HK-2 (cell line): ENCODE data around the gene PDIA4.
"Not testable (repeated sequence)": the region's sequence is repeated elsewhere in the genome, so short reads cannot be mapped to it uniquely, and the experiment has no call there.

Source experiments
- DNase-seq: peaks from one replicate; pipeline ENCODE4 v3.0.0-alpha.2; 2018; ENCODE audit not compliant: unreplicated experiment

Gene PDIA4

GRCh38 chr7:149028346-149029109, at the start of gene PDIA4:
TSS of gene PDIA4 (minus strand) at chr7:149028505. CDS start at chr7:149028408, 97 bp downstream.
- DNase-seq: peak; percentile 100

DNA sequence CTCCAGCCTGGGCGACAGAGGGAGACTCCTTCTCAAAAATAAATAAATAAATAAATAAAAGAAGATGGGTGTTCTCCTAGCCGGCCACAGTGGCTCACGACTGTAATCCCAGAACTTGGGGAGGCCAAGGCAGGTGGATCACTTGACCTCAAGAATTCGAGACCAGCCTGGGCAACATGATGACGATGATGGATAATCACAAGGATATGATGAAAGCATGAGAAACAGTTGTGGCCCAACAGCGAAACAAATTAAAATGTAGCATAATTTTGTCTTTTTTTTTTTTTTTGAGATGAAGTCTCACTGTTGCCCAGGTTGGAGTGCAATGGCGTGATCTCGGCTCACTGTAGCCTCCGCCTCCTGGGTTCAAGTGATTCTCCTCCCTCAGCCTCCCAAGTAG, 49.3 kb upstream of the PDIA4 start:
- DNase-seq: no peak

GRCh38 chr7:149075286-149075685, 47.0 kb upstream of the PDIA4 start:
- DNase-seq: no peak

DNA sequence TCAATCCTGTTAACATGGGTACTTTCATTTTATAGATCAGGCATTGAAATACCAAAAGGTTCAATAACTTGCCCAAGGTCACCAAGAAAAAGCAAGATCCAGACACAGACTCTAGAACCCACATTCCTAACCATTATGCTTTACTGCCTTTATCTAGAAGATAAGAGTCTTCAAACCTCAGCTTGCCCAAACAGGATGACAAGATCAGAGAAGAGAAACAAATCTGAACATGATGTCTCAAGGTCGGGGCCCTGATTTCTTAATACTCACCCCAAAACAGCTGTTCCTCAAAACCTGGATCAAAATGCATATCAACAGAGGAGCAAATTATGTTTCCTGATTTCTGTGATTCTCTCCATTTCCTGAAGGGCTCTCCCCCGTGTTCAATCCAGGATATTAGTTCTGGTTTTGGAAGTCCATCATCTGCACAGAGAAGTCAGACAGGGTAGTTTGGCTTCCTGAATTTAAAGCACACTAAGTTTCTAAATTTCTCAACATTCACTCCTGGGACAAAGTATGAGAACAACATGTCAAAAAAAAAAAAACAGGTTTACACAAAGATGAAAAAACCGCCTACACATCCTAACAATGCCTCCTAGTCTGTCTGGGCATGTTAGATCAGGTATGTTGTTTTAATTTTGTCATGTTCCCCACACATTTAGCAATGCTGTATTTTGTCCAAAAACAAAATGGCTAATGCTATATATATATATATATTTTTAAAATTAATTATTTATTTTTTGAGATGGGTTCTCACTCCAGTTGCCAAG, 46.0 kb upstream of the PDIA4 start:
- no peak for DNase-seq

DNA sequence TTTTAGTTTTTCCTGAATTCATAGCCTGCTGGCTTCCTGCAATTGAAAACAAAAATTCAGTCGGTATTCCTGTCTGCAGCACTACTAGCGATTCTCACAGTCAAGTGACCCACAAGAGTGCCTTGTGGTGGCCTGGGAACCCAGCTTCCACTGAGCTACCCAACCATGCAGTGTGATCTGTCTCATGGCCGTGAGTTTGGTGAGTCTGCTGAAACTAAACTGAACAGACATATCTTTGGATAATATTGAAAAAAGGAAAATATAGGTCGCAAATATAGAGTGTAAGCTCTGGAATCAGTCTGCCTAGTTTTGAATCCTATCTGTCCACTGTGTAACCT, 44.1 kb upstream of the PDIA4 start:
- no peak for DNase-seq

DNA sequence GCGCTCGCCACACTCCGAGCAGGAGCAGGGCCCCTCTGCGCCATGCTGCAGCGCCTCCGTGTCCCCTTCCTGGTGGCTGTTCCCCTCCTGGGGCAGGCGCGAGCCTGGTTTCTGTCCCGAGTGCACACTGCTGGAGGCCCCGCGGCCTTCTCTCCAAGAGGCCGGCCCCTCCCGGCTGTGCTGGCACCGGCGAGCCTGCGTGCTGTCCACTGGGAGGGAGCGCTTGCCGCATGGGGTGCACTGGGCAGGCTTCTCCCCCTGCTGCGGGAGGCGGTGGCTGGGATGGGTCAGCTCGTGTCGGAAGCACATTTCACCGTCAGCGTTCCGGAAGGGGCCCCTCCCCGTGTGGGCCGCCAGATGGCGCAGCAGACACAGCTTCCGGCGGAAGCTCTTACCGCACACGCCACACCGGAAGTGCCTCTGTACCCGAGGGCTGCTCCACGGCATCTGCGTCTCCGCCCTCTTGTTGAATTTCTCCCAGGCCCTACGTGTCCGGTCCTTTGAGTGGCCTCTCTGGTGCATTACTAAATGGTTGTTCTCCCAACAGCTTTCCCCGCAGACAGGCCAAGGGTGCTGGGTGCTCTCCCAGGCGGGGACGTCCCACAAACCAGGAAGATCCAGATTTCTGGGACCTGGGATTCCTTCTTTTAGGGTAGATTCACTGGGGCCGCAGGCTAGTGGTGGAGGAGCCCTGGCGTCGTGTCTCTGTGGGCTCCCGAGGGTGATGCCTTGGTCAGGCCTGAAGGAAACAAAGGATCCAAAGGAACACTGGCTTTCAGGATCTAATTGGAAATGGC, 43.5 kb upstream of the PDIA4 start:
- no peak for DNase-seq

- DNase-seq: no peak
Measured at GRCh38 chr7:149071182-149071635, 42.9 kb upstream of the PDIA4 start.

DNA sequence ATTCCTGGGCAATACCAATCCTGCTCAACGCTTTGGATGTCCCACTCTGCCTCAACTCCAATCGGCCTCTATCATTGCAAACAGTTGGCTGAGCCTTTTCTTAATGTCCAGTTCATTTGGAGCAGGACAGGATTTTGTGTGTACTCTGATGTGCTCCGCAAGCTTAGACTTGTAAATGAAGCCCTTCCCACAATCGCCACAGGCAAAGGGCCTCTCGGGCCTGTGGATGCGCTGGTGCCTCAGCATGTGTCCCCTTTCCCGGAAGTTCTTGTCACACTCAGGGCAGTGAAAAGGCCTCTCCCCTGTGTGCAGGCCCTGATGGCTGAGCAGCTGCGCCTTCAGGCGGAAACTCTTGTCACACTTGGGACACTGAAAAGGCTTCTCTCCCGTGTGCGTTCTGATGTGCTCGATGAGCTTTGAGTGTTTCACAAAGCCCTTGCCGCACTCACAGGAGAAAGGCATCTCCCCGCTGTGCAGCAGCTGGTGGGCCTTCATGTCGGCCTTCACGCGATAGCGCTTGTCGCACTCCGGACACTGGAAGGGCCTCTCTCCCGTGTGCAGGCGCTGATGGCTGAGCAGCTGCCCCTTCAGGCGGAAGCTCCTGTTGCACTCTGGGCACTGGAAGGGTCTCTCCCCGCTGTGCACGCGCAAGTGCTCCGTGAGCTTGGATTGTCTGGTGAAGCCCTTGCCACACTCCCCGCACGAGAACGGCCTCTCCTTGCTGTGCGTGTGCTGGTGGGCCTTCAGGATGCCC, 42.2 kb upstream of the PDIA4 start:
- no peak for DNase-seq

DNA sequence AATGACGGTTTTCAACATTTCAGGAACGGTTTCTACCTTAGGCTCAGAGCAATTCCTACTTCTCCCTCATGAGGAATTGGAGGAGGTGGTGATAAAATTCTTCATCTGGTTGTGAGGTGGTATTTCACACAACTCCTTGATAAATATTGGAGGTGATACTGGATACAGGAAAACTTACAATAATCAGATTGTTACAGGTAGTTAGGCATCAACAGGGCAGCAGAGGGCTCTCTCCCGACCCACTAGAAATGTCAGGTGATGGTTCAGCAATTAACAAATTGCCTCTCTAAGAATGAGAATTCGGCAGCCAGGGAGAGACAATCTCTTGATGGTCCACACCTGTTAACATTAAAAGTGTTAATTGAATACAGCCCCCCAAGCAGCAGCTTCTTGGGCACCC, 39.6 kb upstream of the PDIA4 start:
- DNase-seq: no peak

- DNase-seq: no peak
Measured at GRCh38 chr7:149063476-149063875, 35.2 kb upstream of the PDIA4 start.

- not testable (repeated sequence) for DNase-seq
Measured at GRCh38 chr7:149062217-149062899, 34.1 kb upstream of the PDIA4 start.

DNA sequence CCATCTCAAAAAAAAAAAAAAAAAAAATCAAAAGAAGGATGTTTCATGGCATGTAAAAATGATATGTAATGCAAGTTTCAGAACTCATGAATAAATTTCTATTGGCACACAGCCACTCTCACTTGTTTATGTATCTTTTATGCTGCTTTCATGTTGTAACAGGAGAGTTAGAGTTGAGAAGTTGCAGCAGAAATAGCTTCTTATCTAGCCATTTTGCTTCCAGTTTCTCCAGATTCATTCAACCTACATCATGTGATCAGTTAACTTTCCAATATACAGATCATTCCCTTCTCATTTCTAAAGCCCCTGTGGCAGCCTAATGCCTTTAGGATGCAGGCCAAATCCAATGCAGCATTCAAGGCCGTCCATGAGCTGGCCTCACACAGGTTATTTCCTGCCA, 31.9 kb upstream of the PDIA4 start:
- DNase-seq: no peak

DNA sequence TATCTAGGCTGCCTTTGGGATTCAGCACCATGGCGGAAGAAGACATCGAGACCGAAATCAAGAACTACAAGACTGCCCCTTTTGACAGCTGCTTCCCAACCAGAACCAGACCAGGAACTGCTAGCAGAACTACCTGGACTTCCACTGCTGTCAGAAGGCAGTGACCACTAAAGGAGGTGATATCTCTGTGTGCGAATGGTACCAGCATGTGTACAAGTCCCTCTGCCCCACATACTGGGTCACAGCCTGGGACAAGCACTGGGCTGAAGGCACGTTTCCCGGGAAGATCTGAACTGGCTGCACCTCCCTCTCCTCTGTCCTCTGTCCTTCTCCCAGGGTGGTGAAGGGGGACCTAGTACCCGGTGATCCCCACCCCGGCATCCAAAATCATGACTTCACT, 25.6 kb upstream of the PDIA4 start:
- no peak for DNase-seq

DNA sequence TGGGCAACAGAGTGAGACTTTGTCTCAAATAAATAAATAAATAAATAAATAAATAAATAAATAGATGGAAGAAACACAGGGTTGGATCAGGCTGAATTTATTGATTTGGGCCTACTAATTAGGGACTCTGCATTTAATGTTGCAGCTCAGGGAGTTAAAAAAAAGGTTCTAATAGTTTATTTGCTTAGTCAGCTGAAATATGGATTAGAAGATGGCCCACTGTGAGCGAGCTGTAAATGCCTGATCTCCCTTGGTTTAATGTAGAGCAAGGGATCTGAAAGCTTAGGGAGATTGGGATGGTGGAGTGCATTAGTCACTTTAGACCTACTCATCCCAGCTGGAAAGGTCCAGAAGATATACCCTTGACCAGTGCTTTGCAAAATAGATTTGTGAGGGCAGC, 25.1 kb upstream of the PDIA4 start:
- DNase-seq: no peak

DNA sequence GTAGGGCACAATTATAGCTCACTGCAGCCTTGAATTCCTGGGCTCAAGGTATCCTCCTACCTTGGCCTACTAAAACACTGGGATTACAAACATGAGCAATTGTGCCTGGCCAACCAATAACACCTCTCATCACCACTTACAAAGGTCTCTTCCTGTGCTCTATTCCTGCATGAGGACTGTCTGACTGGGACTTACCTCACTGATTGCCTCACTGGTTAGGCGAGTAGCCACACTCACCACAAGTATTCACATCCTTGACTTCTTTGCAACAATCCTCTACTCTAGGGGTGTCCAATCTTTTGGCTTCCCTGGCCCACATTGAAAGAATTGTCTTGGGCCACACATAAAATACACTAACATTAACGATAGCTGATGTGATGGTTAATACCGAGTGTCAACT, 22.6 kb upstream of the PDIA4 start:
- DNase-seq: no peak

GRCh38 chr7:149048805-149049204, 20.5 kb upstream of the PDIA4 start:
- DNase-seq: no peak

- DNase-seq: no peak
Measured at GRCh38 chr7:149046416-149046815, 18.1 kb upstream of the PDIA4 start.

DNA sequence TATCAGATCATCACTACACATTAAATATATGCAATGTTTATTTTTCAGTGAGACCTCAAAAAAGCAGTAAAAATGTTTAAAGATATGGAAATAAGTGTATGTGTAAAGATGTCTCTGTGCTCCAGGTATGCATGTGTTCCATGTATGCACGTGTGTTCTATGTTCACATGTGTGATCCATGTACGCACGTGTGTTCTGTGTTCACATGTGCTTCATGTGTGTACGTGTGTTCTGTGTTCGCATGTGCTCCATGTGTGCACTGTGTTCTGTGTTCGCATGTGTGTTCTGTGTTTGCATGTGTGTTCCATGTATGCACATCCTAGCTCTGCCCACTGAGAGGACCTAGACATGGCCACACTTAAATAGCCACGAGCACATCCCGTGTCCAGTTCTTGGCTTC, 15.6 kb upstream of the PDIA4 start:
- no peak for DNase-seq

- no peak for DNase-seq
Measured at GRCh38 chr7:149041350-149041749, 13.0 kb upstream of the PDIA4 start.

- DNase-seq: not testable (repeated sequence)
Measured at GRCh38 chr7:149038641-149039040, 10.3 kb upstream of the PDIA4 start.

DNA sequence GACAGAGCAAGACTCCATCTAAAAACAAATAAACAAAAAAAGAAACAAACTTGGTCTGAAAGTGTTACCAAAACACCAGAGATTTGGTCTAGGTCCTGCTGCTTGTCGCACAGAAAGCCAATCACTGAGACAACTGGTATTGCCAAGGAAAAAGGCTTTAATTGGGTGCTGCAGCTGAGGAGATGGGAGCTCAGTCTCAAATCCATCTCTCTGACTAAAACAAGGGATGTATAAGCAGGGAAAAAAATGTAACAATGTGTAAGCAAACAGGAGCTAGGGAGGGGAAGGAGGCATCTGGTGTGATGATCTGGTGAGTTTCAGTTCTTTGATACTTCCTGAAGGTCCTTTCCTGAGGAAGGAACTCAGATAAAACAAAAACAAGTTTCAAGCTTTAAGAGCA, 8.4 kb upstream of the PDIA4 start:
- DNase-seq: no peak
